GM12872 (cell line): Measurements from ENCODE around the gene CTXND1.

Experiments used
- TF ChIP-seq, protein P1 (sequence below): IDR thresholded peaks from 3 replicates; pipeline ENCODE4 v1.5.1; 2011; ENCODE audit warnings: low read depth, mild to moderate bottlenecking, low read length, moderate library complexity; ENCODE audit not compliant: insufficient read depth

Gene CTXND1

DNA sequence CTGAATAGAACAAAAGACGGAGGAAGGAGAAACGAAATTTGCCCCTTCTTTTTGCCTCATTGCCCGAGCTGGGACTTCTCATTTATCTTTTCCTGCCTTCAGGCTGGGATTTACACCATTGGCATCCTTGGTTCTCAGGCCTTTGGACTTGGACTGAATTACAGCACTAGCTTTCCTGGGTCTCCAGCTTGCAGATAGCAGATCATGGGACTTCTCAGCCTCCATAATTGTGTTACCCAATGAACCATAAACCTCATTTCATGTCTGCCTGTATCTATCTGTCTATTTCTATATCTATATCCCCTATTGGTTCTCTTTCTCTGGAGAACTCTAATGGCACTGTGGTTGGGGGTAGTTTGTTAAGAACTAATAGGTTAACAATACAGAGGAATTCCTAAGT, 31.5 kb upstream of the CTXND1 start:
- TF ChIP-seq, protein P1, sequence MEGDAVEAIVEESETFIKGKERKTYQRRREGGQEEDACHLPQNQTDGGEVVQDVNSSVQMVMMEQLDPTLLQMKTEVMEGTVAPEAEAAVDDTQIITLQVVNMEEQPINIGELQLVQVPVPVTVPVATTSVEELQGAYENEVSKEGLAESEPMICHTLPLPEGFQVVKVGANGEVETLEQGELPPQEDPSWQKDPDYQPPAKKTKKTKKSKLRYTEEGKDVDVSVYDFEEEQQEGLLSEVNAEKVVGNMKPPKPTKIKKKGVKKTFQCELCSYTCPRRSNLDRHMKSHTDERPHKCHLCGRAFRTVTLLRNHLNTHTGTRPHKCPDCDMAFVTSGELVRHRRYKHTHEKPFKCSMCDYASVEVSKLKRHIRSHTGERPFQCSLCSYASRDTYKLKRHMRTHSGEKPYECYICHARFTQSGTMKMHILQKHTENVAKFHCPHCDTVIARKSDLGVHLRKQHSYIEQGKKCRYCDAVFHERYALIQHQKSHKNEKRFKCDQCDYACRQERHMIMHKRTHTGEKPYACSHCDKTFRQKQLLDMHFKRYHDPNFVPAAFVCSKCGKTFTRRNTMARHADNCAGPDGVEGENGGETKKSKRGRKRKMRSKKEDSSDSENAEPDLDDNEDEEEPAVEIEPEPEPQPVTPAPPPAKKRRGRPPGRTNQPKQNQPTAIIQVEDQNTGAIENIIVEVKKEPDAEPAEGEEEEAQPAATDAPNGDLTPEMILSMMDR, result no peak

DNA sequence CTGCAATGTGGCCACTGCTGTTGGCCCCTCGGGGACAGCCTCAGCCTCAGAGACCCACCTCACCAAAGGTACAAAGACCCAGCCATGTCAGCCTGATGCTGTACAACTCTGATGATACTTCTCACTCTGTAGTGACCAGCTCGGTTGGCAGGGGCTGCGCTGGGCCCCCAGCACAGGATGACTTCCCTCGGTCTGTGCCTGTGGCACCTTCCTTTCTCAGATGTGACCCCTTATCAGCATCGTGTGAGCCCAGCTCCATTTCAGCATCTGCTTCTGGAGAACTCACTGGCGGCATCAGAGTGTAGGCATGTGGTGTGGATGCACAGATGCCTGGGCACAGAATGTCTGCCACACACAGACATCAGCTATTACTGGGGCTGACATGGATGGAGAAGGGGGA, 25.1 kb upstream of the CTXND1 start:
- TF ChIP-seq, protein P1, result no peak

DNA sequence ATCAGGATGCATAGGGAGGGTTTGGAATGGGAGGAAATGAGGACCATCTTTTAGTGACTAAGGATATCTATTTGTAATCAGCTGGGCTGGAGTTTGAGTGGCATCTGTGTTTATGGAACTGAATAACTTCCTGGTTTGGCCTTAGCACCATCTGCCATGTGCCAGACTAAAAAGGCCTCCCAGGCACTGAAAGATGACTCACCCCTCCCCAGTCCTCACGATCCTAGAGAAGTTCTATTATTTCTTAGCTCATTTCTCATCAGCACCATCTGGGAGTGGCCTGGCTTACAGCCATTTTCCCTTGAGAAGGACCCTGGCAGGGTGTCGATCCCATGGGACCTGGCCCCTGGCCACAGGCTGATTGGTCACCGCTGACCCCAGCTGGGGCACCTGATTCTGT, 23.9 kb upstream of the CTXND1 start:
- TF ChIP-seq, protein P1, result no peak

DNA sequence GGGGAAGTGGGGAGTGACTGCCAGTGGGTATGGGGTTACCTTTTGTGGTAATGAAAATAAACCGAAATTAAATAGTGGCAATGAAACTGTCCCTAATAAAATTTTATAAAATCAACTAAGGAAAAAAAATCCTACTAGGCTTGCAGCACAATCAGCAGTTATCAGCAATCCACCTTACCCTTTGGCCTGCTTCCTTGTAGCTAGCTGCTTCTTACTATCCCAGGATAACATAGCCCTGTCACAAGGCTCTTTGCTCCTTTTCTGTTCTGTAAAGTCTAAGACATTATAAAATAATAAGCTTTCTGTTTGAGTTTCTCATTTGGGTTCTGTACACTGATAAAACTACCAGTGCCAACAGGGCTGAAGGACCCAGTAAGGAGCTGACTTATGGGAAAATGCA, 23.0 kb upstream of the CTXND1 start:
- TF ChIP-seq, protein P1, result no peak

DNA sequence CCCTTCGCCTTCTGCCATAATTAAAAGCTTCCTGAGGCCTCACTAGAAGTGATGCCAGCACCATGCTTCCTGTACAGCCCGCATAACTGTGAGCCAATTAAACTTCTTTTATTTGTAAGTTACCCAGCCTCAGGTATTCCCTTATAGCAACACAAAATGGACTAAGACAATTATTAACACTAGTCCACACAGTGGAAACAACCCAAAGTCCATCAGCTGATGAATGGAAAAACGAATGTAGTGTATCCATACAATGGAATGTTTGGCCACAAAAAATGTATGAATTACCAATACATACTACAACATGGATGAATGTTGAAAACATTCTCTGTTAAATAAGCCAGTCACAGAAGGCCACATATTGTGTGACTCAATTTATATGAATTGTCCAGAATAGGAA, 22.5 kb upstream of the CTXND1 start:
- TF ChIP-seq, protein P1, result no peak

DNA sequence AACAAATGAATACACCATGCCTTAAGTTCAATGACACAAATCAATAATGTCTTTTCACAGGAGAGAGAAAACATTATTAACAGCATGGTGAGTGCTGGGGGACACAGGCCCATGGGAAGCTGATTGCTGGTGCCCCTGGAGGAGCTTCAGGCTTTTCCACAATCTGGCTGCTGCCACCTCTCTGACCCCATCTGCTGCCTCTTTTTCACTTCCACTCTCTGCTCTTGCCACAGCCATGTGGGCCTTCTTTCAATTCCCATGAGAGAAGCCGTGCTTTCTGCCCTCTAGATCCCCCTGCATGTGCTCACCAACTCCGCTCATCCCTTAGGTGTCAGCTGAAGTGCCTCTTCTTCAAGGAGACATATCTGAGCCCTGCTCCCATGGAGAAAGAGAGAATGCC, 21.0 kb upstream of the CTXND1 start:
- TF ChIP-seq, protein P1, result no peak

DNA sequence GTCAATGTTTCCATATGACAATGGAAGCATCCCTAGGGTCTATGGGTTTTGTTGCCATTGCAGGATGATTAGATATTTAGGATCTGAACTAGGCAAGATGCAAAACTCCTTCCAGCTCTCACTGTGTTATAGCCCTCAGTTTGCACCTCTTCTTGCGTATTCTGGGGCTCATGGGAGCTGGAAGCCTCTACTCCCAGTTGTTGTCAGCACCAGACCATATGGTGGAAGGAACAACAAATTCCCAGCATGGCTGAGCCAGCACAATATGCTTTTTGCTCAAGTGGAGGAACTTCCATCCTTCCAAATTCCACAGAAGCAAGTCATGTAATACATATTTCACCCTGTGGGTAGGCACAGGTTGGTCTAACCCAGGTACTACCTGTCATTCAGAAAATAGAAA, 18.5 kb upstream of the CTXND1 start:
- TF ChIP-seq, protein P1, result no peak

DNA sequence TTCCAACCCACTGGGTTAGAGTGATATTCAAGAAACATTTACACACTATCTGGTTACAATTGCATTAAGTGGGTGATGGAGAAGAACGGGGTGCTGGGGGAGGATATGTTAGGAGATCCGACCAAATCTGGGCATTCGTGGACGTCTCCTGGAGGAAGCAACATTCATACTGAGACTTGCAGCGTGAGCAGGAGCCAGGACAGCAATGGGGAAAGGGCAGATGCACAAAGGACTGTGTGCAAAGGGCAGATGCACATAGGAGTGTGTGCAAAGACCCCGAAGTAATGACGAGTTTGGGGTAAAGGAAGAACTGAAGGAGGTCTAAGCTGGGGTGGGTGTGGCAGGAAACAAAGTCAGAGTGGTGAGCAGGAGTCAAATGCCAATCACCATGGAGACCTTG, 16.1 kb upstream of the CTXND1 start:
- TF ChIP-seq, protein P1, result no peak
